IMR-90 (cell line): ENCODE data around the gene SLC22A5. TPM values are rescaled to one million over a fixed set of nuclear protein-coding genes. Genes with fewer than 3 reads are reported as not detected.
"Not testable (repeated sequence)": the region's sequence is repeated elsewhere in the genome, so short reads cannot be mapped to it uniquely, and the experiment has no call there.

Source experiments
- ATAC-seq: fragments of 200-7000 bp; cut with Tn5 transposase; 2 replicates; pipeline ENCODE4 v1.9.1; 2020; ENCODE audit warnings: low read depth, mild to moderate bottlenecking, moderate library complexity
- BruUV-seq: library from RNA; stranded (reverse); fragments of 400-500 nt; replicated peaks from 2 replicates; lab custom pipeline; 2021; lab: Mats Ljungman, UMichigan
- CTCF ChIA-PET: fragments of 300-600 bp; formaldehyde crosslinking; extraction: SDS; loops from one replicate; lab custom pipeline; 2021; ENCODE audit warnings: antibody characterized with exemption; lab: Yijun Ruan, JAX
- POLR2A ChIA-PET: fragments of 300-600 bp; sonication (Branson Sonifier 250); formaldehyde crosslinking; loops from one replicate; lab custom pipeline; 2022; ENCODE audit warnings: antibody characterized with exemption; ENCODE audit not compliant: unreplicated experiment; lab: Charles Lee
- DNase-seq: peaks from one replicate; pipeline ENCODE4 v3.0.0; 2013
- H2AFZ ChIP-seq: replicated peaks from 2 replicates; pipeline ENCODE3; 2013; ENCODE audit warnings: low read length, mild to moderate bottlenecking; ENCODE audit not compliant: poor library complexity
- H2AK5ac ChIP-seq: 2 replicates; pipeline ENCODE4 v1.6.1; 2013; ENCODE audit warnings: low read depth, low read length, inconsistent platforms
- H2AK9ac ChIP-seq: replicated peaks from 2 replicates; pipeline ENCODE3; 2013; ENCODE audit warnings: mild to moderate bottlenecking, low read depth, low read length, moderate library complexity; ENCODE audit not compliant: poor library complexity
- H2BK120ac ChIP-seq: 2 replicates; pipeline ENCODE4 v1.6.1; 2013; ENCODE audit warnings: low read depth, low read length, inconsistent platforms
- H2BK15ac ChIP-seq: 3 replicates; pipeline ENCODE4 v1.6.1; 2013; ENCODE audit warnings: low read depth, low read length, inconsistent platforms
- H2BK20ac ChIP-seq: 2 replicates; pipeline ENCODE4 v1.6.1; 2013; ENCODE audit warnings: low read depth, mild to moderate bottlenecking, inconsistent platforms, low read length, moderate library complexity
- H2BK5ac ChIP-seq: 2 replicates; pipeline ENCODE4 v1.6.1; 2013; ENCODE audit warnings: mild to moderate bottlenecking, low read depth, low read length, inconsistent platforms; ENCODE audit not compliant: poor library complexity, severe bottlenecking
- H3K14ac ChIP-seq: replicated peaks from 2 replicates; pipeline ENCODE4 v1.6.1; 2013; ENCODE audit warnings: low read depth, low read length, inconsistent platforms
- H3K18ac ChIP-seq: 2 replicates; pipeline ENCODE4 v1.6.1; 2013; ENCODE audit warnings: low read depth, low read length, control low read depth
- H3K23ac ChIP-seq: 2 replicates; pipeline ENCODE4 v1.6.1; 2013; ENCODE audit warnings: low read depth, low read length, inconsistent platforms
- H3K27ac ChIP-seq: 2 replicates; pipeline ENCODE4 v1.5.1; 2013; ENCODE audit warnings: mild to moderate bottlenecking, control low read depth, low read length; ENCODE audit not compliant: insufficient read depth
- H3K27me3 ChIP-seq: 2 replicates; pipeline ENCODE4 v1.6.1; 2013; ENCODE audit warnings: low read length; ENCODE audit not compliant: control insufficient read depth, insufficient read depth
- H3K36me3 ChIP-seq: 2 replicates; pipeline ENCODE4 v1.6.1; 2013; ENCODE audit warnings: low read length, mixed read lengths; ENCODE audit not compliant: control insufficient read depth, insufficient read depth
- H3K4ac ChIP-seq: 2 replicates; pipeline ENCODE4 v1.6.1; 2013; ENCODE audit warnings: low read depth, low read length, inconsistent platforms
- H3K4me1 ChIP-seq: 2 replicates; pipeline ENCODE4 v1.6.1; 2013; ENCODE audit warnings: low read length, mixed read lengths; ENCODE audit not compliant: control insufficient read depth, insufficient read depth
- H3K4me2 ChIP-seq: 2 replicates; pipeline ENCODE4 v1.6.1; 2013; ENCODE audit warnings: low read depth, mild to moderate bottlenecking, control low read depth, low read length, moderate library complexity
- H3K4me3 ChIP-seq: 2 replicates; pipeline ENCODE4 v1.5.1; 2013; ENCODE audit warnings: low read depth, mild to moderate bottlenecking, control low read depth, low read length, moderate library complexity; ENCODE audit not compliant: insufficient read depth
- H3K56ac ChIP-seq: 2 replicates; pipeline ENCODE4 v1.6.1; 2013; ENCODE audit warnings: low read length, inconsistent platforms; ENCODE audit not compliant: insufficient read depth; ENCODE audit errors: extremely low read depth
- H3K79me1 ChIP-seq, 2 experiments: 2 replicates each; pipeline ENCODE4 v1.6.1; 2013; ENCODE audit warnings: low read length in 2 of 2, inconsistent platforms in 1 of 2, low read depth in 1 of 2
- H3K9ac ChIP-seq: 2 replicates; pipeline ENCODE4 v1.6.1; 2013; ENCODE audit warnings: low read depth, low read length, control low read depth
- H3K9me1 ChIP-seq: 2 replicates; pipeline ENCODE4 v1.6.1; 2013; ENCODE audit warnings: low read length, inconsistent platforms; ENCODE audit not compliant: insufficient read depth
- H3K9me3 ChIP-seq: 2 replicates; pipeline ENCODE4 v1.6.1; 2013; ENCODE audit warnings: low read length; ENCODE audit not compliant: control insufficient read depth, insufficient read depth
- H4K20me1 ChIP-seq: 2 replicates; pipeline ENCODE4 v1.6.1; 2013; ENCODE audit warnings: low read length, inconsistent platforms; ENCODE audit not compliant: insufficient read depth
- H4K5ac ChIP-seq: 2 replicates; pipeline ENCODE4 v1.6.1; 2013; ENCODE audit warnings: mild to moderate bottlenecking, low read depth, low read length, control low read depth
- H4K8ac ChIP-seq, 2 experiments: 2 replicates each; pipeline ENCODE4 v1.6.1; 2013; ENCODE audit warnings: low read depth in 2 of 2, low read length in 2 of 2, control low read depth in 1 of 2, inconsistent platforms in 1 of 2
- H4K91ac ChIP-seq: 2 replicates; pipeline ENCODE4 v1.6.1; 2013; ENCODE audit warnings: low read depth, low read length, inconsistent platforms; ENCODE audit not compliant: insufficient read depth
- ELK1 ChIP-seq: fragments of 150-350 bp; IDR thresholded peaks from 2 replicates; pipeline ENCODE4 v1.6.1; 2016; ENCODE audit warnings: low read depth, mild to moderate bottlenecking, low read length, moderate library complexity, borderline replicate concordance
- RCOR1 ChIP-seq: IDR thresholded peaks from 2 replicates; pipeline ENCODE4 v1.6.1; 2012; ENCODE audit warnings: mild to moderate bottlenecking, low read length, improper control_type of control experiment; ENCODE audit not compliant: insufficient replicate concordance
- WGBS, 2 experiments: methylation state at CpG; one replicate each; pipeline versions ENCODE4 v1.1.5 to v1.1.7; 2013; ENCODE audit warnings: missing lambda C conversion rate in 2 of 2; ENCODE audit not compliant: insufficient read length in 1 of 2; ENCODE audit errors: extremely low coverage in 2 of 2; 5-methylcytosine and 5-hydroxymethylcytosine counted together
- dilution Hi-C: fragments of 300-500 bp; cut with HindIII; formaldehyde crosslinking; loops from one replicate; pipeline ENCODE4 v1.14.3; 2018; ENCODE audit warnings: low sequenced_read_pairs; ENCODE audit not compliant: unreplicated experiment
- in situ Hi-C: fragments of 300-500 bp; cut with MboI; formaldehyde crosslinking; loops from 3 replicates; pipeline ENCODE4 v1.14.3; 2019; ENCODE audit warnings: low sequenced_read_pairs, inconsistent platforms, mixed read lengths
- intact Hi-C: fragments of 100-400 bp; cut with micrococcal nuclease; formaldehyde crosslinking; loops from 2 replicates; pipeline ENCODE4 v1.10.0; 2022
- polyA plus RNA-seq, 3 experiments: library from polyadenylated mRNA; depleted of rRNA; stranded (reverse); fragments of >200 nt; gene quantifications; 2 replicates each; pipeline ENCODE4 v1.2.3, GENCODE V29; 2012; ENCODE audit warnings: low replicate concordance in 1 of 3
- total RNA-seq: library from RNA; depleted of rRNA; stranded (reverse); fragments of >200 nt; gene quantifications from 2 replicates; pipeline ENCODE4 v1.2.3, GENCODE V29; 2012

The SLC22A5 gene
- total and polyA plus RNA-seq, 2 of the 4 experiments (the other 2 are of a cell fraction), result 6.1 to 7.1 TPM

- Histone ChIP-seq H4K8ac (peak overlapping the region in 1 of 2 experiments; percentile 44; a peak in 3 of 4 replicates), H3K4ac (no peak overlapping the region; the same call in 1 of the 2 replicates), H3K9me3 (no peaks in the 10 kb centered on the region), H2BK120ac (peak overlapping the region; percentile 44; the same call in 1 of the 2 replicates), H3K56ac (0 out of 2 replicates have a peak overlapping the region, but pooled peaks have one; percentile 4), H3K9me1 (peaks cover 7% of the 10 kb centered on the region), H2BK20ac (peak overlapping the region; percentile 69; the same call in 1 of the 2 replicates), H3K4me1 (peaks cover 19% of the 10 kb centered on the region), H3K36me3 (no peaks in the 10 kb centered on the region), H3K4me3 (no peak overlapping the region), H4K20me1 (no peaks in the 10 kb centered on the region), H3K79me1 (peaks cover 11 to 55% of the 10 kb centered on the region in 2 experiments), H4K91ac (peak overlapping the region; percentile 30; the same call in 1 of the 2 replicates), H3K27ac (no peak overlapping the region), H3K27me3 (no peaks in the 10 kb centered on the region), H2BK5ac (peak overlapping the region; percentile 47), H4K5ac (no peak overlapping the region), H2BK15ac (0 out of 3 replicates have a peak overlapping the region, but pooled peaks have one; percentile 49), H3K4me2 (peak overlapping the region; percentile 75), H2AK5ac (no peak overlapping the region; the same call in 1 of the 2 replicates), H2AFZ (no peak overlapping the region), H3K23ac (0 out of 2 replicates have a peak overlapping the region, but pooled peaks have one; percentile 2), H3K18ac (peak overlapping the region; percentile 61; the same call in 1 of the 2 replicates), H3K14ac (peak overlapping the region; percentile 18), H3K9ac (no peak overlapping the region), H2AK9ac (no peak overlapping the region)
- WGBS, 2 experiments, result no CpG with 5 or more reads among the region's 5 CpGs
- POLR2A ChIA-PET, result interaction anchor here (0.9 kb wide), 1 partner anchor 75 kb away, joined by 3 read pairs; no protein-coding TSS in a partner anchor
- TF ChIP-seq RCOR1 (no peak), ELK1 (no peak)
- in situ Hi-C loops, result no loop called here
- intact Hi-C loops, result no loop called here
- no peak for DNase-seq
- dilution Hi-C loops, result no loop called here
- BruUV-seq, result no TSS peak
- peak; percentile 13; the same call in 1 of the 2 replicates for ATAC-seq
- CTCF ChIA-PET, result interaction anchor here (0.8 to 1.2 kb wide), 3 partner anchors 11 to 74 kb away, joined by 3 read pairs; no protein-coding TSS in a partner anchor
These were observed 45.3 kb downstream of the SLC22A5 start for GRCh38 chr5:132414634-132415378.

- DNase-seq, H2AFZ ChIP-seq, H4K91ac ChIP-seq, H3K27me3 ChIP-seq, BruUV-seq, H3K9me3 ChIP-seq, H3K9ac ChIP-seq, H3K56ac ChIP-seq, H3K36me3 ChIP-seq, POLR2A ChIA-PET, H2BK5ac ChIP-seq, H3K18ac ChIP-seq, H2BK20ac ChIP-seq, H2BK120ac ChIP-seq, H3K4me2 ChIP-seq, ATAC-seq, H3K4ac ChIP-seq, H4K8ac ChIP-seq, H2BK15ac ChIP-seq, in situ Hi-C loops, H3K27ac ChIP-seq, intact Hi-C loops, H3K14ac ChIP-seq, H4K20me1 ChIP-seq, H4K5ac ChIP-seq, H2AK5ac ChIP-seq, H2AK9ac ChIP-seq, dilution Hi-C loops, H3K23ac ChIP-seq, H3K4me3 ChIP-seq: not testable (repeated sequence)
- H3K4me1 ChIP-seq, result peaks cover 20% of the 10 kb centered on the region
- peaks cover 11% of the 10 kb centered on the region for H3K9me1 ChIP-seq
- peaks cover 14 to 55% of the 10 kb centered on the region in 2 experiments; a peak in 3 of 4 replicates for H3K79me1 ChIP-seq
- 100% methylated on average over 3 of the region's 7 CpGs; no CpG with 5 or more reads in 1 of the 2 experiments for WGBS, 2 experiments
- CTCF ChIA-PET, result interaction anchor here (1.2 kb wide), 1 partner anchor 11 kb away, joined by 3 read pairs; no protein-coding TSS in a partner anchor
These were observed 46.0 kb downstream of the SLC22A5 start for GRCh38 chr5:132415516-132415915.
